Measurements from ENCODE around the gene ENHO. TPM values are rescaled to one million over a fixed set of nuclear protein-coding genes. Genes with fewer than 3 reads are reported as not detected.

ENHO gene
- total and polyA plus RNA-seq, 12 donors, result 0.32 to 1.2 (median 0.46) TPM; not detected in 4

- DNase-seq (no peak), ATAC-seq (peak in 2 of 8 donors; percentile 25 to 36)
- WGBS, 2 donors, result 46 to 51% methylated on average over 11 of the region's 11 CpGs
- Histone ChIP-seq H3K27ac (no peak overlapping the region), H3K4me3 (no peak overlapping the region), H3K4me1 (peaks cover 0 to 7% (median 0%) of the 10 kb centered on the region in 9 donors), H3K27me3 (peaks cover 0 to 20% (median 6%) of the 10 kb centered on the region in 7 donors), H3K9me3 (no peaks in the 10 kb centered on the region), H3K36me3 (no peaks in the 10 kb centered on the region)
- intact Hi-C loops (cut with DNase I), result no loop called here
- TF ChIP-seq, protein P1, sequence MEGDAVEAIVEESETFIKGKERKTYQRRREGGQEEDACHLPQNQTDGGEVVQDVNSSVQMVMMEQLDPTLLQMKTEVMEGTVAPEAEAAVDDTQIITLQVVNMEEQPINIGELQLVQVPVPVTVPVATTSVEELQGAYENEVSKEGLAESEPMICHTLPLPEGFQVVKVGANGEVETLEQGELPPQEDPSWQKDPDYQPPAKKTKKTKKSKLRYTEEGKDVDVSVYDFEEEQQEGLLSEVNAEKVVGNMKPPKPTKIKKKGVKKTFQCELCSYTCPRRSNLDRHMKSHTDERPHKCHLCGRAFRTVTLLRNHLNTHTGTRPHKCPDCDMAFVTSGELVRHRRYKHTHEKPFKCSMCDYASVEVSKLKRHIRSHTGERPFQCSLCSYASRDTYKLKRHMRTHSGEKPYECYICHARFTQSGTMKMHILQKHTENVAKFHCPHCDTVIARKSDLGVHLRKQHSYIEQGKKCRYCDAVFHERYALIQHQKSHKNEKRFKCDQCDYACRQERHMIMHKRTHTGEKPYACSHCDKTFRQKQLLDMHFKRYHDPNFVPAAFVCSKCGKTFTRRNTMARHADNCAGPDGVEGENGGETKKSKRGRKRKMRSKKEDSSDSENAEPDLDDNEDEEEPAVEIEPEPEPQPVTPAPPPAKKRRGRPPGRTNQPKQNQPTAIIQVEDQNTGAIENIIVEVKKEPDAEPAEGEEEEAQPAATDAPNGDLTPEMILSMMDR (IDR thresholded peaks at IDR 0.05), result no peak
Measured at GRCh38 chr9:34570376-34570775, 47.6 kb upstream of the ENHO start.

DNA sequence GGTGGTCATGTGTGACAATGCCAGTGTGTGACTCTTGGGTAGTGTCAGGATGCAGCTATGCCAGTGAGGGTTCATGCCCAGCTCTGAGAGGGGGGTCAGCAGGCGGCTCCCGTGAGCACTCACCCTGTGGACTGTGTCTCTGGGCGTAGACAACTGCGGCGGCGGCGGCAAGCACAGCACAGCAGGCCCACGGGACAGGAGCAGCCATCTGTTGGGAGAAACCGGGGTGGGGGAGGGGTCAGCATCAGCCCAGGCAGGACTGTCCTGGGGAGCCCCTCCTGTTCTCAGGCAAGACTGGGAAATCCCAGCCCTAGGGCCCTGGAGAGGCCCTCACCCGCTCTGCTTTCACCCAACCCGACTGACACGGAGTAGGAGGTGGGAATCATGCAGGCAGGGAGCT is 46.0 kb upstream of the ENHO start:
- DNase-seq (peak in 1 of 2 donors; percentile 8), ATAC-seq (no peak)
- no peak overlapping the region for H3K4me3 ChIP-seq
- H3K9me3 ChIP-seq, result no peaks in the 10 kb centered on the region
- 70 to 74% methylated on average over 12 of the region's 12 CpGs for WGBS, 2 donors
- intact Hi-C loops (cut with DNase I), result no loop called here
- peaks cover 0 to 13% (median 6%) of the 10 kb centered on the region in 7 donors for H3K27me3 ChIP-seq
- H3K36me3 ChIP-seq, result no peaks in the 10 kb centered on the region
- TF ChIP-seq, protein P1 (IDR thresholded peaks at IDR 0.05), result no peak
- H3K27ac ChIP-seq, result no peak overlapping the region
- H3K4me1 ChIP-seq, result peaks cover 0 to 7% (median 0%) of the 10 kb centered on the region in 9 donors

DNA sequence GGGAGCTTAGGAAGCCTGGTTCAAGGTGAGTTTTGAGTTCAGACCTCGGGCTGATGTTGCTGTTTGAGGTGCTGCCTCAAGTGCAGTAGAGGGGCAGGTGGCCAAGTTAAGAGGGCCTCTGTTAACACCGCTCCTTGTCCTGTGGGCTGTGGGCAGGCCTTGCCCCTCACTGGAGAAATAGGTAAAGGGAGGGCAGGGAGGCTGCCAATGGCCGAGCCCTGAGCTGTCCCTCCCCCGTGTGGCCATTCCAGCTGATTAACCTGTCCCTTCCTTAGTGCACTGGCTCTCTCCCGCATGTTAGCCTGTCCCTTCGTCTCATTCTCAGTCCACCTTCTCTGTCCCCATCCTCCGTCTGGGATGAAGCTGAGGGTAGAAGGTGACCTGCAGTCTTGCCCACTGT is 45.3 kb upstream of the ENHO start:
- TF ChIP-seq, protein P1 (IDR thresholded peaks at IDR 0.05), result no peak
- Histone ChIP-seq H3K36me3 (no peaks in the 10 kb centered on the region), H3K27me3 (peaks cover 0 to 13% (median 6%) of the 10 kb centered on the region in 7 donors), H3K4me3 (no peak overlapping the region), H3K9me3 (no peaks in the 10 kb centered on the region), H3K27ac (no peak overlapping the region), H3K4me1 (peaks cover 0 to 7% (median 0%) of the 10 kb centered on the region in 9 donors)
- DNase-seq (peak in 1 of 2 donors; percentile 2), ATAC-seq (no peak)
- WGBS, 2 donors, result 71 to 74% methylated on average over 7 of the region's 7 CpGs
- intact Hi-C loops (cut with DNase I), result no loop called here

GRCh38 chr9:34566972-34567371 is 44.2 kb upstream of the ENHO start:
- TF ChIP-seq, protein P1 (IDR thresholded peaks at IDR 0.05), result no peak
- no peak overlapping the region for H3K4me3 ChIP-seq
- ATAC-seq (no peak), DNase-seq (no peak)
- H3K27ac ChIP-seq, result no peak overlapping the region
- 75 to 77% methylated on average over 6 of the region's 6 CpGs for WGBS, 2 donors
- no peaks in the 10 kb centered on the region for H3K36me3 ChIP-seq
- peaks cover 0 to 4% (median 0%) of the 10 kb centered on the region in 11 donors for H3K9me3 ChIP-seq
- H3K27me3 ChIP-seq, result peaks cover 0 to 13% (median 6%) of the 10 kb centered on the region in 7 donors
- peaks cover 0 to 7% (median 0%) of the 10 kb centered on the region in 9 donors for H3K4me1 ChIP-seq
- intact Hi-C loops (cut with DNase I), result no loop called here
